Heart right ventricle (tissue), 16 donors: ENCODE measurements around the gene ZNF385B. TPM values are rescaled to one million over a fixed set of nuclear protein-coding genes. Genes with fewer than 3 reads are reported as not detected.
A peak's percentile ranks its signal among the peaks of the same experiment; 100 is the strongest.

Source experiments
- ATAC-seq, 8 donors: fragments of 200-7000 bp; cut with Tn5 transposase; one replicate each; pipeline ENCODE4 v1.9.1; 2020; ENCODE audit warnings: mild to moderate bottlenecking in 8 of 8, moderate library complexity in 8 of 8, moderate number of reproducible peaks in 1 of 8
- DNase-seq, 2 donors: peaks; one replicate each; pipeline ENCODE4 v3.0.0-alpha.2; 2020
- H3K27ac ChIP-seq, 10 donors: fragments of 200-600 bp; sonication (generic) in 2 of 10; one replicate each; pipeline versions ENCODE4 v1.5.0 to v1.8.0; 2020 to 2022; ENCODE audit warnings: mild to moderate bottlenecking in 3 of 10
- H3K27me3 ChIP-seq, 7 donors: fragments of 200-600 bp; one replicate each; pipeline ENCODE4 v1.8.0; 2021 to 2022; ENCODE audit warnings: mild to moderate bottlenecking in 2 of 7
- H3K36me3 ChIP-seq, 9 donors: fragments of 200-600 bp; sonication (generic) in 1 of 9; one replicate each; pipeline versions ENCODE4 v1.5.0 to v1.8.0; 2020 to 2022; ENCODE audit warnings: mild to moderate bottlenecking in 2 of 9
- H3K4me1 ChIP-seq, 9 donors: fragments of 200-600 bp; sonication (generic) in 1 of 9; one replicate each; pipeline versions ENCODE4 v1.5.0 to v1.8.0; 2020 to 2022; ENCODE audit warnings: mild to moderate bottlenecking in 4 of 9
- H3K4me3 ChIP-seq, 10 donors: fragments of 200-600 bp; sonication (generic) in 2 of 10; one replicate each; pipeline versions ENCODE4 v1.5.0 to v1.8.0; 2020 to 2022; ENCODE audit warnings: mild to moderate bottlenecking in 7 of 10, moderate library complexity in 2 of 10
- H3K9me3 ChIP-seq, 11 donors: fragments of 200-600 bp in 10 of 11; sonication (generic) in 2 of 11; one replicate each; pipeline versions ENCODE4 v1.5.0 to v1.8.0; 2013 to 2022; ENCODE audit warnings: mild to moderate bottlenecking in 2 of 11, control low read depth in 1 of 11, moderate library complexity in 1 of 11
- WGBS, 2 donors: extraction: QIAGEN DNeasy Blood & Tissue Kit; methylation state at CpG; one replicate each; pipeline ENCODE4 v1.1.7; 2013; ENCODE audit warnings: inconsistent platforms in 1 of 2; 5-methylcytosine and 5-hydroxymethylcytosine counted together
- intact Hi-C, 10 donors: fragments of 100-400 bp; cut with DNase I; formaldehyde crosslinking; loops; one replicate each; pipeline versions ENCODE4 v1.11.1 to v1.14.2; 2022
- long read RNA-seq, 3 donors: library from polyadenylated mRNA; unstranded; transcript quantifications; one replicate each; pipeline ENCODE4 v2.0.0, GENCODE V29; 2020 to 2021
- polyA plus RNA-seq, 2 donors: library from polyadenylated mRNA; stranded (reverse); fragments of 200-250 nt; gene quantifications; one replicate each; pipeline ENCODE4 v1.2.3, GENCODE V29; 2013
- total RNA-seq, 10 donors: library from RNA; stranded (reverse); fragmentation: NEBNext Ultra II Directional in 3 of 10; extraction: Animal tissue kit (Norgen Biotek cat#: 25700) in 3 of 10; gene quantifications; one replicate each; pipeline versions ENCODE4 v1.2.1 to v1.2.4, GENCODE V29; 2021 to 2023
- TF ChIP-seq, protein P1 (sequence below), 9 donors: fragments of 200-600 bp; sonication (generic) in 2 of 9; IDR thresholded peaks; one replicate each; pipeline versions ENCODE4 v1.5.0 to v1.8.0; 2021 to 2022; ENCODE audit warnings: antibody characterized with exemption in 9 of 9, mild to moderate bottlenecking in 5 of 9, moderate library complexity in 1 of 9
- donor health status: Arrhythmogenic right ventricular cardiomyopathy.
- donor health status: ischemic (EF 13 %, LVEDD 7.1; RV severe dilation, severe dysfunction).
- donor health status: healthy with polysubstance abuse.
- donor health status: DM: no; HTN: yes; CAD: no.
- donor health status: DM: no; HTN: no; CAD: no.
- donor health status: ischemic (EF 25% LVEDD 6.9; RV normal size, moderate dysfunction).
- donor health status: ischemic (EF 25% LVEDD 5.7; RV mildly dilated, moderate dysfunction).
- donor health status: healthy.
- donor health status: DM: yes; HTN: yes; CAD: no.
- donor health status: Ischemic cardiomyopathy.
- donor health status: ischemic (EF 35%, LVEDD 5.7; RV mildly dilated, moderate dysfunction).
- donor health status: nonischemic (EF 11% LVEDD 7.7; RV severe dilation, severe dysfunction).
- donor health status: DM: yes; HTN: yes; CAD: no.
- donor health status: PGD.
- donor health status: ischemic (EF 29% LVEDD 5.4; RV normal size, mild dysfunction).
- donor health status: nonischemic (EF 23%, LVEDD 6.1; RV moderate dilation, normal function).

The ZNF385B gene
- total RNA-seq (10 to 100 TPM in 2 of 10 donors, 1 to 10 TPM in 5, under 1 TPM in 3; 0.19 to 19.7 (median 2.0) TPM), polyA plus RNA-seq (under 1 TPM; 0.26 to 0.59 TPM)
- long read RNA-seq, donor 1, partial matches to known transcripts = 2 of 6 reads
- long read RNA-seq, donor 1, other reads (novel, unspliced or antisense) = 3 of 6 reads
- long read RNA-seq, donor 2 = 0 reads
- long read RNA-seq, donor 3, partial matches to known transcripts = 1 of 3 reads
- long read RNA-seq, donor 3, other reads (novel, unspliced or antisense) = 2 of 3 reads

DNA sequence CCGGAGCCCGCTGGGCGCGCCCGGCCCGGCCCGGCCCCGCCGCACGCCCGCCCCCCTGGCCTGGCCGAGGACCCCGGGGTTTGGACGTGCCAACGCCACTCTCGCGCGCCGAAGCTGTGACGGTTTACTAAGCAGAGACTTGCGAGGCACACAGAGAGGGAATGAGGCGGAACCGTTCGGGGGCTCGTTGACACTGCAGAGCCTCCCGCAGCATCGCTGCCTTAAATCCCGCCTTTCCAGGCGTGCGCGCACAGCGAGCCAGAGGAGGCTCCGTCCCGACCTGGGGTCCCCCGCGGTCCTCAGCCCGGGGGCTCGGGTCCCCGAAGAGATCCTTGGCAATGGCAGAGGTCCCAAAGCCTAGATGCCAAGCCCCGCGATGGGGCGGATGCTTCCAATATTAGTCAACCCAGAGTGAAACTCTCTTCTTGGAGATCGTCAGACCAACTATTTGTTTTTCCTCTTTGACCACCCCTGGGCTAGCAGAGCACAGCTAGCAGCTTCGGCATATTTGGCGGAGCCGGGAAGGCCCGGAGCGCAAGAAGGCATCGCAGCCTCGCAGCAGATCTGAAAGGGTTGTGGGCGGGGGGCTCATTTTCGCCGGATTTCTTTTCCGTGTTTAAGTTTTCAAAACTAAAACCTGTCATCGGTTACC is at the start of gene ZNF385B:
Gene ZNF385B (minus strand): TSS at position 197 of the 652 bp plus-strand sequence.
- ATAC-seq = peak in 1 of 8 donors; percentile 11
- H3K4me3 ChIP-seq = peak within 1 kb of the TSS in 9 of 10 donors; percentile 23 to 56 (median 50)
- DNase-seq = no peak
- no peaks in the 10 kb centered on the region for H3K9me3 ChIP-seq
- H3K27ac ChIP-seq = no peak within 1 kb of the TSS
- H3K4me1 ChIP-seq = peaks cover 0 to 18% (median 6%) of the 10 kb centered on the region in 9 donors
- peaks cover 0 to 78% (median 68%) of the 10 kb centered on the region in 7 donors for H3K27me3 ChIP-seq
- no peaks in the 10 kb centered on the region for H3K36me3 ChIP-seq
- WGBS, 2 donors = 3 to 4% methylated on average over 49 to 55 of the region's 55 CpGs
- TF ChIP-seq, protein P1, sequence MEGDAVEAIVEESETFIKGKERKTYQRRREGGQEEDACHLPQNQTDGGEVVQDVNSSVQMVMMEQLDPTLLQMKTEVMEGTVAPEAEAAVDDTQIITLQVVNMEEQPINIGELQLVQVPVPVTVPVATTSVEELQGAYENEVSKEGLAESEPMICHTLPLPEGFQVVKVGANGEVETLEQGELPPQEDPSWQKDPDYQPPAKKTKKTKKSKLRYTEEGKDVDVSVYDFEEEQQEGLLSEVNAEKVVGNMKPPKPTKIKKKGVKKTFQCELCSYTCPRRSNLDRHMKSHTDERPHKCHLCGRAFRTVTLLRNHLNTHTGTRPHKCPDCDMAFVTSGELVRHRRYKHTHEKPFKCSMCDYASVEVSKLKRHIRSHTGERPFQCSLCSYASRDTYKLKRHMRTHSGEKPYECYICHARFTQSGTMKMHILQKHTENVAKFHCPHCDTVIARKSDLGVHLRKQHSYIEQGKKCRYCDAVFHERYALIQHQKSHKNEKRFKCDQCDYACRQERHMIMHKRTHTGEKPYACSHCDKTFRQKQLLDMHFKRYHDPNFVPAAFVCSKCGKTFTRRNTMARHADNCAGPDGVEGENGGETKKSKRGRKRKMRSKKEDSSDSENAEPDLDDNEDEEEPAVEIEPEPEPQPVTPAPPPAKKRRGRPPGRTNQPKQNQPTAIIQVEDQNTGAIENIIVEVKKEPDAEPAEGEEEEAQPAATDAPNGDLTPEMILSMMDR (IDR thresholded peaks at IDR 0.05) = no peak
- intact Hi-C loops = no loop called here

DNA sequence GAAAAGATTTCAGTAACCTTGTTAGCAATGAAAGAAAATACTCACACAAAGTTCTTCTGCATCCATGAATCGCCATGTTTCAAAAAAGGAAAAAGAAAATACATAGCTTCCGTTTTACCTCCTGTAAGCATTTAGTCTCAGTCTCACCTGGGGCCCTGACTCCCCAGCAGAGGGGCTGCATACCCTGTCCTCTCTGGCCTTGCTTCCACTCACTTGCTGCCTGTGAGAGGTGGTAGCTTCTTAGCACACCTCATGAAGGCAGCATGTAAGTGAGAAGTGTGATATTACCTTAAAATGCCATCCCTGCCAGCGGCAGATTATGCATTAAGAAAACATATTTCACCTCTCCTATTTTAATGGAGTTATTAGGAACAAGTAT is 49.3 kb upstream of the ZNF385B start:
- intact Hi-C loops = no loop called here
- ATAC-seq (no peak), DNase-seq (no peak)
- no peaks in the 10 kb centered on the region for H3K9me3 ChIP-seq
- 67 to 70% methylated on average over 3 of the region's 3 CpGs for WGBS, 2 donors
- no peak overlapping the region for H3K4me3 ChIP-seq
- TF ChIP-seq, protein P1 (IDR thresholded peaks at IDR 0.05) = no peak
- no peak overlapping the region for H3K27ac ChIP-seq
- H3K27me3 ChIP-seq = no peaks in the 10 kb centered on the region
- H3K36me3 ChIP-seq = no peaks in the 10 kb centered on the region
- no peaks in the 10 kb centered on the region for H3K4me1 ChIP-seq

DNA sequence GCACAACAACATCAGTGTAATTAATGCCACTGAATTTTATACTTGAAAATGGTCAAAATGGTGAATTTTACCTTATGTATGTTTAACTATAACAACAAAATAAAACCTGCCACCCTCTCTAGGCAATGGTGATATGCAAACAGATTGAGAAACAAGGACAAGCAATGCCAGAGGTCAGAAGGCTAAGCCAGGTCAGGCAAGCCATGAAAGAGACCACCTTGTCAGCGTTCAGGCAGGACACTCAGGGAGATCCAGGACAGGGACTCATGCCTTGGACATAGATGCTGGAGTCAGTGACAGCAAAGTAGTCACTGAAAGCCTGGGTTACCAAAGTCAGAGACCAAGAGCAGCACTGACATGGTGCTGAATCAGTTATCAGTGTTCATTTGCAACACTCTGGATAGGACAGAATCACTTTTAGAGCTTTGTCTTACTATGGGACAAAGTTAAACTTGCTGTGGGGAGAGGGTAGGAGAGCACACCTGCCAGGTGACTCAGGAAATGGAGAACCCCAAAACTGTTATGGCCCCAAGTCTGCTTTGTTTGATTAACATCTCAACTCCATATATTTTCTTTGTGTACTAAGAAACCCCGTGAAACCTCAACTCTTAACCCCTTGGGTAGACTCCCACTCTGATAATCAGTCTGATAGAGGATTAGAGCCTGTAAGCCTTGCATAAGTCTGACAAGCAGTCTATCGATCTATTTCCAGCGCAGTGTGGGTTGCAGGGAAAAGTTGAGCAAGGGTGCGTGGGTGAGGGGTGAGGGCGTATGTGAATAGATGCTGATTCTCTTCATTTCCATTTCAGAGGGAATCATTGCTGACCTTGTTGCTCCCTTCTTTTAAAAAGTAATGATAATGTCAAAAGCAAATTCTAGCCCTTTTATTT is 48.7 kb upstream of the ZNF385B start:
- no peaks in the 10 kb centered on the region for H3K36me3 ChIP-seq
- ATAC-seq (no peak), DNase-seq (no peak)
- TF ChIP-seq, protein P1 (IDR thresholded peaks at IDR 0.05) = no peak
- H3K27me3 ChIP-seq = no peaks in the 10 kb centered on the region
- intact Hi-C loops = no loop called here
- WGBS, 2 donors = 67 to 69% methylated on average over 6 of the region's 6 CpGs
- H3K4me1 ChIP-seq = no peaks in the 10 kb centered on the region
- H3K27ac ChIP-seq = no peak overlapping the region
- no peaks in the 10 kb centered on the region for H3K9me3 ChIP-seq
- no peak overlapping the region for H3K4me3 ChIP-seq

DNA sequence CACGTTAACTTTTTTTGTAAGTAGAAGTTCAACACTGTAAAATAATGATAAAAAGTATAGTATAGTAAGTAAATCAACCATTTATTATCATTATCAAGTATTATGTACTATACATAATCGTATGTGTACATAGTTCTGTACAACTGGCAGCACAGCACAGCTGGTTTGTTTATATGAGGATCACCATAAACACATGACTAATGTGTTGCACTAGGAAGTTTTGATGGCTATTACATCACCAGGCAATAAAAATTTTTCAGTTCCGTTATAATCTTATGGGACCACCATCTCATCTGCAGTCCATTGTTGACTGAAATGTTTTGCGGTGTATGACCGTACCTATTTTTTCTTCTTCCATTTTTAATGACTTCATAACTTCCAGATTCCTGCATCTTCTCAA is 39.2 kb upstream of the ZNF385B start:
- ATAC-seq (no peak), DNase-seq (no peak)
- WGBS, 2 donors = 79 to 87% methylated on average over 5 of the region's 5 CpGs
- no peaks in the 10 kb centered on the region for H3K4me1 ChIP-seq
- intact Hi-C loops = no loop called here
- H3K27me3 ChIP-seq = no peaks in the 10 kb centered on the region
- H3K4me3 ChIP-seq = no peak overlapping the region
- H3K9me3 ChIP-seq = peaks cover 0 to 11% (median 0%) of the 10 kb centered on the region in 11 donors
- H3K36me3 ChIP-seq = no peaks in the 10 kb centered on the region
- no peak overlapping the region for H3K27ac ChIP-seq
- TF ChIP-seq, protein P1 (IDR thresholded peaks at IDR 0.05) = no peak
